GM12872 (cell line): Measurements from ENCODE around the gene STN1.

Experiments
- TF ChIP-seq, protein P1 (sequence below): IDR thresholded peaks from 3 replicates; pipeline ENCODE4 v1.5.1; 2011; ENCODE audit warnings: low read depth, mild to moderate bottlenecking, low read length, moderate library complexity; ENCODE audit not compliant: insufficient read depth

The STN1 gene

DNA sequence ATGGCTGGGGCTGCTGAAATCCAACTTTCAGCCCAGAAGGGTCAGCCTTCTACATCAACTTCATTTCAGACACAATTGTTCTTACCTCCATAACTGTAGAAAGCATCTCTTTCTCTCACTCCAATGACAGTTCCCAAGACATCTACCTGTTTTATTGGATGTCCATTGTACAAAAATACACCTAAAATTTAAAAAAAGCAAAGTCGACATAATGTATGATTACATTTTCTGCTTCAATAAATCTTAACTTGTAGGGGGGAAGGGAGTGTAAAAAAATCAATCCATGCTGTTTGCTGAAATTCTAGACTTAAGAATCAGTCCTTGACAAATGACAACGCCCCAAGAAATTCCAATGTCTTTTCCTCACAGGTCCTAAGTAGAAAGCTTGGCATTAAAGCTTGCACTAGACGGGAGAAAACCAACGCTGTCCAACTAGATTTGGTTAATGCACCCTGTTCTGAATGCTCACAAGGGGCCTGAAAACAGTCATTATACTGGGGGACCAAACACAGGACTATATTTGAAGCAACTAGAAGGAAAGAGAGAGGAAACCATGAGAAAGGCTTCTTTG lies 7.5 kb downstream of the STN1 start:
- TF ChIP-seq, protein P1, sequence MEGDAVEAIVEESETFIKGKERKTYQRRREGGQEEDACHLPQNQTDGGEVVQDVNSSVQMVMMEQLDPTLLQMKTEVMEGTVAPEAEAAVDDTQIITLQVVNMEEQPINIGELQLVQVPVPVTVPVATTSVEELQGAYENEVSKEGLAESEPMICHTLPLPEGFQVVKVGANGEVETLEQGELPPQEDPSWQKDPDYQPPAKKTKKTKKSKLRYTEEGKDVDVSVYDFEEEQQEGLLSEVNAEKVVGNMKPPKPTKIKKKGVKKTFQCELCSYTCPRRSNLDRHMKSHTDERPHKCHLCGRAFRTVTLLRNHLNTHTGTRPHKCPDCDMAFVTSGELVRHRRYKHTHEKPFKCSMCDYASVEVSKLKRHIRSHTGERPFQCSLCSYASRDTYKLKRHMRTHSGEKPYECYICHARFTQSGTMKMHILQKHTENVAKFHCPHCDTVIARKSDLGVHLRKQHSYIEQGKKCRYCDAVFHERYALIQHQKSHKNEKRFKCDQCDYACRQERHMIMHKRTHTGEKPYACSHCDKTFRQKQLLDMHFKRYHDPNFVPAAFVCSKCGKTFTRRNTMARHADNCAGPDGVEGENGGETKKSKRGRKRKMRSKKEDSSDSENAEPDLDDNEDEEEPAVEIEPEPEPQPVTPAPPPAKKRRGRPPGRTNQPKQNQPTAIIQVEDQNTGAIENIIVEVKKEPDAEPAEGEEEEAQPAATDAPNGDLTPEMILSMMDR: no peak

DNA sequence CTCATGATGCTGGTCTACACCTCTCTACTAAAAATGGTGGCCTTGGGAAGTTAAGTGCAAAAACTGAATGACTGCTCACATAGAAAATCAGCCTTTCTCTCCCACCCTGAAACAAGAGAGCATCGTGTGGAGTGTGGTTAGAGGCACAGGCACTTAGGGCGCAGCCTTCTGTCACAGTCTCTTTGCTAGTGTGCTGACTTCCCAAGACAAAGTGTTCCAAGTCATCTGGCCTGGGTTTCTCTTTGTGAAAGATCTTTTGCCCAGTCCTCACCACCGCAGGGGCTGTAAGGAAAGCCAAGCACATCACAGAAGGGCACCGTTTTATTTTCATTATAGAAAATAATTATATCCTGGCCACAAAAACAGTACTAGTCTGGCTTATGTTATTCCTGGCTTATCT lies 12.5 kb downstream of the STN1 start:
- TF ChIP-seq, protein P1: no peak

DNA sequence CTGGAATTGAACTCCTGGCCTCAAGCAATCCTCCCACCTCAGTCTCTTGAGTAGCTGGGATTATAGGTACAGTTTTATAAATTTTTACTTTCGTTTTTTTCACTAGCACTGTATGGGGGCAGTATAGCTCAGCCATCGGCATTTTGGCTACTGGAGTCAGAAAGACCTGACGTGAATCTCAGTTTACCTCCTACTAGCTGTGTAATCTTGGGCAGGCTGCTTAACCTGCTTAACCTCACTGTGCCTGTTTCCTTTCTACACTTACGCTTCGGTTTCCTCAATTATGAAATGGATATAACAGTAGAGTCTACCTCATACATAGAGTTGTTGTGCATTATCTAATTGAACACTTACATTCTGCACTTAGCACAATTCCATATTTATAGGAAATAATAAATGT lies 16.7 kb downstream of the STN1 start:
- TF ChIP-seq, protein P1: no peak

DNA sequence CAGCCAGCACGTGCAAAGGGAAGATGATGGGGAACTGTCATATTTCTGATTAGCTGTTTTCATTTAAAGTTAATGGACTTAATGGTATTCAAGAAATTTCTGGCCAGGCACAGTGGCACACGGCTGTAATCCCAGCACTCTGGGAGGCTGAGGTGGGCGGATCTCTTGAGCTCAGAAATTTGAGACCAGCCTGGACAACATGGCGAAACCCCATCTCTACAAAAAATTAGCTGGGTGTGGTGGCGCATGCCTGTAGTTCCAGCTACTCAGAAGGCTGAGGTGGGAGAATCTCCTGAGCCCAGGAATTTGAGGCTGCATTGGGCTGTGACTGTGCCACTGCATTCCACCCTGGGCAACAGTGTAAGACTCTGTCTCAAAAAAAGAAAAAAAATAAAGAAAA lies 18.7 kb downstream of the STN1 start:
- TF ChIP-seq, protein P1: no peak

DNA sequence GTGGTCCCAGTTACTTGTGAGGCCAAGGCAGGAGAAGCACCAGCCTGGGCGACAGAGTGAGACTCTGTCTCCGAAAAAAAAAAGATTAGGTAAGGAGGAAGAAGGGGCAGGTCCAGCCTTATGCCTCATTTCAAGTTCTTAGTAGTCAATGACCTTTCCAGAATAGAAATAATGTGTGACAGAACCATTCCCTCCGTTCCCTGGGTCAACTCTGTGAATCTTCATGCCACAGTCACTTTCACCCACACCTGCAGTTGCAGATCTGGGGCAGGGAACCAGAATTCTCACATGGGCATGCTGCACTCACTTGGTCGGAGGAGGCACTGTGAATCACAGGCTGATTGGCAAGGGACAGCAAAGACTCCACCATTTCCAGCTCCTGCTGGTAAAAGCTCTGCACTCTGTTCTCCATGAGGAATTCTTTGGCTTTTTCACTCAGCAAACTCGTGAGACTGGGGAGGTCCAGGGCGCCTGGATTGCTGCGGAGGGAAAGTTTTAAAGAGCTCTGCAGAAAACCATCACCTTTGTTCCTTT lies 20.7 kb downstream of the STN1 start:
- TF ChIP-seq, protein P1: no peak

DNA sequence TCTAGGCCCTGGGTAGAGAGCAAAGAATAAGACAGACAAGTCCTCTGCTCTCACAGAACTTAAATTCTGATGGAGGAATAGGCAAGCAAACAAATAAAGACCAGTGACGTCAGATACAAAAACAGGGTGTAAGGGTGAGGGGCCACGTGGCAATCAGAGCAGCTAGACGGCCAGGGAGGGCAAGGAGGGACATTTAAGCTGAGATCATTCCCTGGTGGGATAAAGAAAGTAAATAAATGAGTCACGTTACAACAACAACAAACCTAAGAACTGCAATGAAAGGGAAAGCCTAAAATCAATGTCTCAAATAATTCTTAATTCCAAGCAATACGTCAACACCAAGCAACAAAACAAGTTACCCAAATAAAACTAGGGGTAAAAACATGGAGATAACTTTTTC lies 21.8 kb downstream of the STN1 start:
- TF ChIP-seq, protein P1: no peak

DNA sequence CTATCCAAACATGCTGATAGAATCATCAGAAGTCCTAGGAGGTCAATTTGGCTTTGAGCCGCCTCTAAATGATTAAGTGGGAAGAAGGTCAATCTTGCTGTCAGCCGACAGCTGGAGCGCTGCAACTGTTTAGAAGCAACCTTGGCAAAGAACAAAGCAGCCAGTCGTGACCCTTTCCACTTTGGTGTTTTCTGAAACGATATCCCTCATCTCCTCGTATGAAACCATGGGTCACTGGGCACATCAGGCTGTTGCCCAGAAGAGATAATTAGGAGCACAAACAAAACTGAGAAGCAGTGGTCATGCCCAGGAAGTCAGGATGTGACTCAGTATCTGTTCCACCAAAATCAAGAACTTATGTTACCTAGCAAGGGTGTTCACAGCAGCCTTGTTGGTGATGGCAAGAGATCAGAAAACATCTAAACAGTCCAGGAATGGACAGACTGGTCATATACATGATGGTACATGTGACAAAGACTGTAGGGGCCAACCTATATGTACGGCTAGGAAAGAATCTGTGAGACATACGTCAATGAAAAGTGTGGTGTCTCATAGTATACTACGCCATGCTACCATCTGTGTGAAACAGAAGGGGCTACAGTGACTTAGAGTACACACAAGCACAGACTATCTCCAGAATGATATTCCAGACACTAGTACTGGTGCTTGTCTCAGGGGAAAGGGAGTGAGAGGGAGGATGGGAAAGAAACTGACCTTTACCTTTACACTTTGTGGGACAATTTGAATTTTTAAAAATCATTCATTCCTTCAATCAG lies 22.4 kb downstream of the STN1 start:
- TF ChIP-seq, protein P1: no peak
